Stimulated activated CD4-positive, alpha-beta T cell treated with anti-CD3 and anti-CD28 coated beads, TNF-alpha, amount 100 ng/mL, for 24 hours (primary cell): ENCODE data around the gene CHMP4B.

Source experiments
- DNase-seq, 3 experiments: peaks; one replicate each; pipeline ENCODE4 v3.0.0-alpha.2; 2020; ENCODE audit warnings: low read depth in 3 of 3

CHMP4B gene

GRCh38 chr20:33820362-33820761 is 9.2 kb downstream of the CHMP4B start:
- no peak for DNase-seq

- DNase-seq = no peak
Measured at GRCh38 chr20:33821270-33821836, 10.2 kb downstream of the CHMP4B start.

- DNase-seq = no peak
Measured at GRCh38 chr20:33822423-33822822, 11.3 kb downstream of the CHMP4B start.

- no peak for DNase-seq
Measured at GRCh38 chr20:33822991-33823390, 11.8 kb downstream of the CHMP4B start.

- no peak for DNase-seq
Measured at GRCh38 chr20:33824852-33825251, 13.7 kb downstream of the CHMP4B start.

- DNase-seq = no peak
Measured at GRCh38 chr20:33825340-33826269, 14.5 kb downstream of the CHMP4B start.

- DNase-seq = no peak
Measured at GRCh38 chr20:33826270-33826897, 15.2 kb downstream of the CHMP4B start.

GRCh38 chr20:33827109-33827508 is 16.0 kb downstream of the CHMP4B start:
- no peak for DNase-seq

- DNase-seq = no peak
Measured at GRCh38 chr20:33827634-33828325, 16.6 kb downstream of the CHMP4B start.

GRCh38 chr20:33828326-33828844 is 17.2 kb downstream of the CHMP4B start:
- no peak for DNase-seq

- DNase-seq = no peak
Measured at GRCh38 chr20:33828967-33829560, 17.9 kb downstream of the CHMP4B start.

- no peak for DNase-seq
Measured at GRCh38 chr20:33829636-33830035, 18.5 kb downstream of the CHMP4B start.

GRCh38 chr20:33830371-33830770 is 19.2 kb downstream of the CHMP4B start:
- DNase-seq = no peak

- no peak for DNase-seq
Measured at GRCh38 chr20:33832103-33832804, 21.1 kb downstream of the CHMP4B start.

GRCh38 chr20:33833333-33833732 is 22.2 kb downstream of the CHMP4B start:
- no peak for DNase-seq

- DNase-seq = no peak
Measured at GRCh38 chr20:33835615-33836172, 24.5 kb downstream of the CHMP4B start.

- DNase-seq = no peak
Measured at GRCh38 chr20:33836277-33836676, 25.1 kb downstream of the CHMP4B start.

GRCh38 chr20:33837096-33837830 is 26.1 kb downstream of the CHMP4B start:
- no peak for DNase-seq

GRCh38 chr20:33838035-33838864 is 27.1 kb downstream of the CHMP4B start:
- no peak for DNase-seq
